ENCODE data around the gene MROH8.
A peak's percentile ranks its signal among the peaks of the same experiment; 100 is the strongest.
"Not testable (repeated sequence)": the region's sequence is repeated elsewhere in the genome, so short reads cannot be mapped to it uniquely, and the experiment has no call there.

The MROH8 gene

DNA sequence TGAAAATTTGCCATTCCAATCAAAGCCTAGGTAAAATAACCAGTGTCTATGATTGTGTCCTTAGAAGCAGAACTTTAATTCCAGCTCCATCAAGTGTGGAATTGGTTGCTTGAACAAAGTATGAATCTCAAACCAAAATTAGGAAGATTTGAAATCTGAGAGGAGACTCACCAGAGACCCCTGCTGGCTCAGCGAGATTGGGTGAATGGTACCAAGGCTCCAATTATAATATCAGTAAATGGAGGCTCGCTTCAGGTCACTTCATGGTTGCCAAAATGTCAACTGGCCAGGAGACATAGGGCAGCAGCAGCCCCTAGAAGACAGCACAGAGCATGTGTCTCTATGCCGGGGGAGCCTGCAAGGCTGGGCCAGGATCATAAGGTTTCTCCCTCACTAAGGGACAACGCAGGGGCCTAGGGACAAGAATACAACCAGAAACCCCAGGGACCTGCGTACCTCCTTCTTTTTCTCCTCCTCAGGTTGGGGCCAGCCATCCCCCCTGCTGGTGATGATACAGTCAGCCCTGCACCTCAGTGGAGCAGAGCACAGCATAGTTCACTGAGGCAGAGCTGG lies 97.5 kb downstream of the MROH8 start:
- Histone ChIP-seq H3K27me3 (replicated peaks; ENCODE audit: control insufficient read depth, insufficient read depth, low read length) (no peaks in the 10 kb centered on the region), H3K36me3 (ENCODE audit: control insufficient read depth, insufficient read depth, low read length) (no peaks in the 10 kb centered on the region)
- no peak for DNase-seq (ENCODE audit: extremely low read depth, insufficient read length)

GRCh38 chr20:37077009-37077408 lies 102.3 kb downstream of the MROH8 start:
- Histone ChIP-seq H3K27me3 (replicated peaks; ENCODE audit: control insufficient read depth, insufficient read depth, low read length) (no peaks in the 10 kb centered on the region), H3K4me3 (replicated peaks; ENCODE audit: low read depth, low read length) (no peak overlapping the region), H3K36me3 (ENCODE audit: control insufficient read depth, insufficient read depth, low read length) (no peaks in the 10 kb centered on the region)
- TF ChIP-seq CTCF (IDR thresholded peaks at IDR 0.05; ENCODE audit: insufficient read depth, low read length, poor library complexity, severe bottlenecking), result no peak
- DNase-seq (ENCODE audit: extremely low read depth, insufficient read length), result no peak

More for the DNA sequence above, 97.5 kb downstream of the MROH8 start:
- no peak overlapping the region for H3K4me3 ChIP-seq (replicated peaks; ENCODE audit: low read depth, low read length)
- TF ChIP-seq CTCF (IDR thresholded peaks at IDR 0.05; ENCODE audit: insufficient read depth, low read length, poor library complexity, severe bottlenecking), result peak; percentile 78

- Histone ChIP-seq H3K27me3 (replicated peaks; ENCODE audit: control insufficient read depth, insufficient read depth, low read length) (no peaks in the 10 kb centered on the region), H3K4me3 (replicated peaks; ENCODE audit: low read depth, low read length) (no peak overlapping the region), H3K36me3 (ENCODE audit: control insufficient read depth, insufficient read depth, low read length) (no peaks in the 10 kb centered on the region)
- DNase-seq (ENCODE audit: extremely low read depth, insufficient read length), result no peak
- no peak for TF ChIP-seq CTCF (IDR thresholded peaks at IDR 0.05; ENCODE audit: insufficient read depth, low read length, poor library complexity, severe bottlenecking)
Observed at GRCh38 chr20:37075932-37076685, 103.2 kb downstream of the MROH8 start.

- no peaks in the 10 kb centered on the region for H3K36me3 ChIP-seq (ENCODE audit: control insufficient read depth, insufficient read depth, low read length)
- no peak for DNase-seq (ENCODE audit: extremely low read depth, insufficient read length)
- H3K27me3 ChIP-seq (replicated peaks; ENCODE audit: control insufficient read depth, insufficient read depth, low read length), result no peaks in the 10 kb centered on the region
- no peak for TF ChIP-seq CTCF (IDR thresholded peaks at IDR 0.05; ENCODE audit: insufficient read depth, low read length, poor library complexity, severe bottlenecking)
- peak overlapping the region; percentile 49 for H3K4me3 ChIP-seq (replicated peaks; ENCODE audit: low read depth, low read length)
Observed at GRCh38 chr20:37072293-37073196, 106.8 kb downstream of the MROH8 start.

- no peak for DNase-seq (ENCODE audit: extremely low read depth, insufficient read length)
Observed at GRCh38 chr20:37071481-37071911, 107.9 kb downstream of the MROH8 start.

DNA sequence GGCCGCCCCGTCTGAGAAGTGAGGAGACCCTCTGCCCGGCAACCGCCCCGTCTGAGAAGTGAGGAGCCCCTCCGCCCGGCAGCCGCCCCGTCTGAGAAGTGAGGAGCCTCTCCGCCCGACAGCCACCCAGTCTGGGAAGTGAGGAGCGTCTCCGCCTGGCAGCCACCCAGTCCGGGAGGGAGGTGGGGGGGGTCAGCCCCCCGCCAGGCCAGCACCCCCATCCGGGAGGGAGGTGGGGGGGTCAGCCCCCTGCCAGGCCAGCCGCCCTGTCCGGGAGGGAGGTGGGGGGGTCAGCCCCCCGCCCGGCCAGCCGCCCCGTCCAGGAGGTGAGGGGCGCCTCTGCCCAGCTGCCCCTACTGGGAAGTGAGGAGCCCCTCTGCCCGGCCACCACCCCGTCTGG lies 109.8 kb downstream of the MROH8 start:
- not testable (repeated sequence) for H3K36me3 ChIP-seq (ENCODE audit: control insufficient read depth, insufficient read depth, low read length); H3K27me3 ChIP-seq (replicated peaks; ENCODE audit: control insufficient read depth, insufficient read depth, low read length); H3K4me3 ChIP-seq (replicated peaks; ENCODE audit: low read depth, low read length); DNase-seq (ENCODE audit: extremely low read depth, insufficient read length)

More at GRCh38 chr20:37071481-37071911, 107.9 kb downstream of the MROH8 start:
- Histone ChIP-seq H3K36me3 (ENCODE audit: control insufficient read depth, insufficient read depth, low read length) (no peaks in the 10 kb centered on the region), H3K27me3 (replicated peaks; ENCODE audit: control insufficient read depth, insufficient read depth, low read length) (no peaks in the 10 kb centered on the region), H3K4me3 (replicated peaks; ENCODE audit: low read depth, low read length) (peak overlapping the region; percentile 18; the same call in 1 of the 2 replicates)
- TF ChIP-seq CTCF (IDR thresholded peaks at IDR 0.05; ENCODE audit: insufficient read depth, low read length, poor library complexity, severe bottlenecking), result no peak
